GM18858 (cell line): ENCODE results near the gene ZNF445.
"Not testable (repeated sequence)": the region's sequence is repeated elsewhere in the genome, so short reads cannot be mapped to it uniquely, and the experiment has no call there.

Experiments
- ATAC-seq: cut with Tn5 transposase; IDR thresholded peaks from one replicate; pipeline ENCODE4 v1.9.1; 2021; ENCODE audit not compliant: unreplicated experiment

The ZNF445 gene

GRCh38 chr3:44477312-44478030 is at the start of gene ZNF445:
ZNF445 (minus strand) TSS chr3:44477670; CDS start chr3:44455549, 22,121 bp downstream.
- peak; percentile 64 for ATAC-seq

GRCh38 chr3:44525060-44525459 is 47.6 kb upstream of the ZNF445 start:
- ATAC-seq: no peak

GRCh38 chr3:44522494-44522933 is 45.0 kb upstream of the ZNF445 start:
- no peak for ATAC-seq

GRCh38 chr3:44521721-44522120 is 44.3 kb upstream of the ZNF445 start:
- ATAC-seq: no peak

- ATAC-seq: no peak
These were observed 41.3 kb upstream of the ZNF445 start for GRCh38 chr3:44518782-44519156.

GRCh38 chr3:44516230-44516629 is 38.8 kb upstream of the ZNF445 start:
- no peak for ATAC-seq

- no peak for ATAC-seq
These were observed 36.0 kb upstream of the ZNF445 start for GRCh38 chr3:44513513-44513912.

- ATAC-seq: no peak
These were observed 33.7 kb upstream of the ZNF445 start for GRCh38 chr3:44511238-44511566.

- ATAC-seq: no peak
These were observed 32.5 kb upstream of the ZNF445 start for GRCh38 chr3:44510000-44510368.

- ATAC-seq: no peak
These were observed 32.0 kb upstream of the ZNF445 start for GRCh38 chr3:44509393-44509921.

- no peak for ATAC-seq
These were observed 29.5 kb upstream of the ZNF445 start for GRCh38 chr3:44506961-44507360.

GRCh38 chr3:44506556-44506955 is 29.1 kb upstream of the ZNF445 start:
- ATAC-seq: no peak

- no peak for ATAC-seq
These were observed 27.1 kb upstream of the ZNF445 start for GRCh38 chr3:44504566-44504965.

- not testable (repeated sequence) for ATAC-seq
These were observed 25.7 kb upstream of the ZNF445 start for GRCh38 chr3:44503178-44503577.

- ATAC-seq: no peak
These were observed 24.5 kb upstream of the ZNF445 start for GRCh38 chr3:44501971-44502370.

- ATAC-seq: not testable (repeated sequence)
These were observed 22.4 kb upstream of the ZNF445 start for GRCh38 chr3:44499899-44500168.

GRCh38 chr3:44499149-44499898 is 21.9 kb upstream of the ZNF445 start:
- no peak for ATAC-seq

GRCh38 chr3:44495636-44496415 is 18.4 kb upstream of the ZNF445 start:
- ATAC-seq: no peak

GRCh38 chr3:44492496-44492895 is 15.0 kb upstream of the ZNF445 start:
- no peak for ATAC-seq

- ATAC-seq: no peak
These were observed 5.3 kb upstream of the ZNF445 start for GRCh38 chr3:44482721-44483120.

- no peak for ATAC-seq
These were observed 1.2 kb upstream of the ZNF445 start for GRCh38 chr3:44478606-44479094.

GRCh38 chr3:44478055-44478468 is 592 bp upstream of the ZNF445 start:
- ATAC-seq: no peak
